WERI-Rb-1 (cell line): ENCODE measurements around the gene EIF2B2.

Experiments
- DNase-seq: peaks from one replicate; pipeline ENCODE4 v3.0.0-alpha.2; 2020
- H3K27ac ChIP-seq: fragments of 250-450 bp; sonication (Bioruptor Pico); 2 replicates; pipeline ENCODE4 v1.5.1; 2020; ENCODE audit warnings: mild to moderate bottlenecking, moderate library complexity
- H3K27me3 ChIP-seq: fragments of 250-450 bp; sonication (Bioruptor Pico); 2 replicates; pipeline ENCODE4 v1.5.1; 2021; ENCODE audit warnings: mild to moderate bottlenecking, low read depth, moderate library complexity; ENCODE audit not compliant: insufficient read depth, severe bottlenecking
- H3K36me3 ChIP-seq: fragments of 250-450 bp; sonication (Bioruptor Pico); 2 replicates; pipeline ENCODE4 v1.5.1; 2020; ENCODE audit warnings: mild to moderate bottlenecking, moderate library complexity
- H3K4me3 ChIP-seq: 2 replicates; pipeline ENCODE4 v1.5.1; 2011; ENCODE audit warnings: low read depth, mild to moderate bottlenecking, control low read depth, low read length
- H3K9me3 ChIP-seq: fragments of 250-450 bp; sonication (Bioruptor Pico); 2 replicates; pipeline ENCODE4 v1.5.1; 2021; ENCODE audit warnings: mild to moderate bottlenecking, moderate library complexity; ENCODE audit not compliant: severe bottlenecking
- CTCF ChIP-seq: IDR thresholded peaks from 2 replicates; pipeline ENCODE4 v1.5.1; 2011; ENCODE audit warnings: low read depth, mild to moderate bottlenecking, control low read depth, inconsistent platforms, low read length

EIF2B2 gene

GRCh38 chr14:75042035-75042434, 39.3 kb downstream of the EIF2B2 start:
- Histone ChIP-seq H3K27ac (no peak overlapping the region), H3K9me3 (no peaks in the 10 kb centered on the region), H3K36me3 (peaks cover 14% of the 10 kb centered on the region), H3K27me3 (no peaks in the 10 kb centered on the region), H3K4me3 (no peak overlapping the region)
- no peak for DNase-seq
- TF ChIP-seq CTCF, result no peak

- TF ChIP-seq CTCF, result no peak
- no peak for DNase-seq
- Histone ChIP-seq H3K27me3 (no peaks in the 10 kb centered on the region), H3K27ac (no peak overlapping the region), H3K36me3 (peaks cover 14% of the 10 kb centered on the region), H3K4me3 (no peak overlapping the region), H3K9me3 (no peaks in the 10 kb centered on the region)
Measured at GRCh38 chr14:75044322-75044721, 41.6 kb downstream of the EIF2B2 start.

DNA sequence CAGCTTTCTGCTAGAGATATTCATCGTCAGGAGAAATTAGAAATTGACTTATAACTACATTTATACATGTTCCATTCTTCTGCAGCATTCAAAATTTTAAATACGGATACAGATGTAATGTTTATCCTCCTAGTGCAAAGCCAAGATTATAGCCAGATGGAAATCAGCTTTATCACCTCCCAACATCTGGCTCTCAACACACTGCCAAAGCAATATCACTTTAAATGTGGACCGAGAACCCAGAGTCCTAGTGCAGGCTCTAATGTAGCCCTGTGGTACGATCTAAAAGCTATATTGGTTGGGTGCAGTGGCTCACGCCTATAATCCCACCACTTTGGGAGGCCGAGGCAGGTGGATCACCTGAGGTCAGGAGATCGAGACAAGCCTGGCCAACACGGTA, 42.0 kb downstream of the EIF2B2 start:
- Histone ChIP-seq H3K36me3 (peaks cover 16% of the 10 kb centered on the region), H3K27me3 (no peaks in the 10 kb centered on the region), H3K9me3 (no peaks in the 10 kb centered on the region), H3K27ac (no peak overlapping the region), H3K4me3 (no peak overlapping the region)
- no peak for TF ChIP-seq CTCF
- DNase-seq, result no peak

DNA sequence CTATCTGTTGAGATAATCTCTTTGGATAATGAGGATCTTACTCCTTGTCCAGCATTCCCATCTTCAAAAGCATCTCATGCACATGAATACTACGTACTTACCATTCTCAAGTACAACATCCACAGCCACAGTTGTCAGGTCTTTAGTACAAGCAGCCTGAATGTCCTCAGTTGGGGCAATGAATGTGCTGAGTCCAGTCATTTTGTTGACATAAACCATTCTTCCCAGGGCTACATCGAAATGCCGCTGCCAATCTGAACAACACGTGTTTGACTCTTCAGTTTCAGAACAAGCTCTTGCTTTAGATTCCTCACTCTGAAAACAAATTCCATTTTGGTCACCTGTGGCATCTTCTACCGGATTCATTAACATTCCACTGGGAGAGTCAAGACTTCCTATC, 43.6 kb downstream of the EIF2B2 start:
- no peak for TF ChIP-seq CTCF
- Histone ChIP-seq H3K36me3 (peaks cover 9% of the 10 kb centered on the region), H3K9me3 (no peaks in the 10 kb centered on the region), H3K4me3 (no peak overlapping the region), H3K27me3 (no peaks in the 10 kb centered on the region), H3K27ac (no peak overlapping the region)
- DNase-seq, result no peak

GRCh38 chr14:75046899-75047298, 44.2 kb downstream of the EIF2B2 start:
- no peak for DNase-seq
- Histone ChIP-seq H3K36me3 (peaks cover 9% of the 10 kb centered on the region), H3K9me3 (no peaks in the 10 kb centered on the region), H3K4me3 (no peak overlapping the region), H3K27me3 (no peaks in the 10 kb centered on the region), H3K27ac (no peak overlapping the region)
- TF ChIP-seq CTCF, result no peak

- Histone ChIP-seq H3K27ac (no peak overlapping the region), H3K9me3 (no peaks in the 10 kb centered on the region), H3K27me3 (no peaks in the 10 kb centered on the region), H3K4me3 (no peak overlapping the region), H3K36me3 (peaks cover 9% of the 10 kb centered on the region)
- no peak for TF ChIP-seq CTCF
- DNase-seq, result no peak
Measured at GRCh38 chr14:75047506-75047905, 44.8 kb downstream of the EIF2B2 start.
